WTC11 (cell line): ENCODE measurements around the gene MFGE8. TPM values are rescaled to one million over a fixed set of nuclear protein-coding genes. Genes with fewer than 3 reads are reported as not detected.

Experiments
- ATAC-seq: fragments of 200-7000 bp; cut with Tn5 transposase; 2 replicates; pipeline ENCODE4 v1.10.0; 2021; ENCODE audit warnings: mild to moderate bottlenecking, moderate library complexity
- CTCF ChIA-PET: fragments of 300-600 bp; sonication (Branson Sonifier 250); formaldehyde crosslinking; loops from one replicate; lab custom pipeline; 2021; ENCODE audit warnings: antibody characterized with exemption; lab: Charles Lee
- POLR2A ChIA-PET: fragments of 350-600 bp; sonication (Branson Sonifier 250); formaldehyde crosslinking; loops from one replicate; lab custom pipeline; 2021; ENCODE audit warnings: antibody characterized with exemption; lab: Charles Lee
- DNase-seq: peaks from one replicate; pipeline ENCODE4 v3.0.0; 2021; ENCODE audit warnings: low spot score
- H3K27ac Mint-ChIP-seq: 2 replicates; pipeline ENCODE4 v1.8.0; 2021; ENCODE audit warnings: mixed read lengths
- H3K27me3 Mint-ChIP-seq: 2 replicates; pipeline ENCODE4 v1.8.0; 2021; ENCODE audit warnings: low read depth, mild to moderate bottlenecking, moderate library complexity, mixed read lengths
- H3K36me3 Mint-ChIP-seq: 2 replicates; pipeline ENCODE4 v1.8.0; 2021; ENCODE audit warnings: mixed read lengths
- H3K4me1 Mint-ChIP-seq: 2 replicates; pipeline ENCODE4 v1.8.0; 2022; ENCODE audit warnings: mixed read lengths
- H3K4me3 Mint-ChIP-seq: 2 replicates; pipeline ENCODE4 v1.8.0; 2021; ENCODE audit warnings: mild to moderate bottlenecking, moderate library complexity, mixed read lengths
- H3K9me3 Mint-ChIP-seq: 2 replicates; pipeline ENCODE4 v1.8.0; 2021; ENCODE audit warnings: mixed read lengths
- CREB1 ChIP-seq: sonication (generic); formaldehyde crosslinking; IDR thresholded peaks from 2 replicates; pipeline ENCODE4 v1.8.0; 2023; ENCODE audit warnings: mild to moderate bottlenecking, missing genetic modification reagents
- EMX1 ChIP-seq: fragments of 250-450 bp; sonication (Bioruptor Pico); IDR thresholded peaks from 2 replicates; pipeline ENCODE4 v1.8.0; 2021; ENCODE audit warnings: mild to moderate bottlenecking
- ETV6 ChIP-seq: sonication (generic); formaldehyde crosslinking; IDR thresholded peaks from 2 replicates; pipeline ENCODE4 v1.8.1; 2022; ENCODE audit warnings: mild to moderate bottlenecking, missing genetic modification reagents
- FOXJ3 ChIP-seq: sonication (generic); formaldehyde crosslinking; IDR thresholded peaks from 2 replicates; pipeline ENCODE4 v1.9.0; 2021; ENCODE audit warnings: missing genetic modification reagents, mild to moderate bottlenecking, borderline replicate concordance
- GRHL2 ChIP-seq: fragments of 250-450 bp; sonication (Bioruptor Pico); IDR thresholded peaks from 2 replicates; pipeline ENCODE4 v1.8.0; 2022; ENCODE audit warnings: mild to moderate bottlenecking, moderate library complexity; ENCODE audit not compliant: insufficient replicate concordance, severe bottlenecking
- NFATC4 ChIP-seq: fragments of 250-450 bp; sonication (Bioruptor Pico); IDR thresholded peaks from 2 replicates; pipeline ENCODE4 v1.9.0; 2021; ENCODE audit warnings: mild to moderate bottlenecking
- NFE2L1 ChIP-seq: sonication (generic); formaldehyde crosslinking; IDR thresholded peaks from 2 replicates; pipeline ENCODE4 v1.8.1; 2023; ENCODE audit warnings: missing genetic modification reagents
- NR3C1 ChIP-seq: sonication (generic); formaldehyde crosslinking; conservative IDR thresholded peaks from 2 replicates; pipeline ENCODE4 v1.8.1; 2023; ENCODE audit warnings: low read depth, mild to moderate bottlenecking, missing genetic modification reagents
- PRDM15 ChIP-seq: sonication (generic); formaldehyde crosslinking; IDR thresholded peaks from 2 replicates; pipeline ENCODE4 v1.8.0; 2022; ENCODE audit warnings: missing genetic modification reagents
- RORB ChIP-seq: fragments of 250-450 bp; sonication (Bioruptor Pico); IDR thresholded peaks from 2 replicates; pipeline ENCODE4 v1.9.0; 2021; ENCODE audit warnings: mild to moderate bottlenecking
- SMAD4 ChIP-seq: sonication (generic); formaldehyde crosslinking; IDR thresholded peaks from 2 replicates; pipeline ENCODE4 v1.8.0; 2022; ENCODE audit warnings: mild to moderate bottlenecking, missing genetic modification reagents
- SOX15 ChIP-seq: fragments of 250-450 bp; sonication (Bioruptor Pico); IDR thresholded peaks from 2 replicates; pipeline ENCODE4 v1.9.0; 2021; ENCODE audit warnings: mild to moderate bottlenecking
- TEAD1 ChIP-seq: sonication (generic); formaldehyde crosslinking; IDR thresholded peaks from 2 replicates; pipeline ENCODE4 v1.8.0; 2022; ENCODE audit warnings: mild to moderate bottlenecking, missing genetic modification reagents
- ZNF317 ChIP-seq: sonication (generic); formaldehyde crosslinking; IDR thresholded peaks from 2 replicates; pipeline ENCODE4 v1.8.1; 2023; ENCODE audit warnings: low read depth, mild to moderate bottlenecking, moderate library complexity, missing genetic modification reagents, borderline replicate concordance
- ZNF512 ChIP-seq: sonication (generic); formaldehyde crosslinking; IDR thresholded peaks from 2 replicates; pipeline ENCODE4 v1.8.1; 2022; ENCODE audit warnings: missing genetic modification reagents, borderline replicate concordance
- total RNA-seq: library from RNA; stranded (reverse); gene quantifications from 3 replicates; pipeline ENCODE4 v1.2.3, GENCODE V29; 2021
- TF ChIP-seq, protein P1 (sequence below): sonication (generic); formaldehyde crosslinking; conservative IDR thresholded peaks from 2 replicates; pipeline ENCODE4 v1.8.1; 2022; ENCODE audit warnings: mild to moderate bottlenecking, missing genetic modification reagents
- TF ChIP-seq, protein P2 (sequence below): sonication (generic); formaldehyde crosslinking; IDR thresholded peaks from 2 replicates; pipeline ENCODE4 v1.8.0; 2022; ENCODE audit warnings: mild to moderate bottlenecking, missing genetic modification reagents
- TF ChIP-seq, protein P3 (sequence below): sonication (generic); formaldehyde crosslinking; IDR thresholded peaks from 2 replicates; pipeline ENCODE4 v1.8.1; 2023; ENCODE audit warnings: mild to moderate bottlenecking, missing genetic modification reagents, borderline replicate concordance
- TF ChIP-seq, protein P4 (sequence below): sonication (generic); formaldehyde crosslinking; IDR thresholded peaks from 2 replicates; pipeline ENCODE4 v1.8.1; 2023; ENCODE audit warnings: mild to moderate bottlenecking, missing genetic modification reagents

The MFGE8 gene
- total RNA-seq, 1 experiment from 2014 or later: 719 TPM

- CTCF ChIA-PET: interaction anchor here (0.7 to 1.2 kb wide), 2 partner anchors 15 to 84 kb away, joined by 4 to 5 read pairs; no protein-coding TSS in a partner anchor
- no peak overlapping the region for H3K27ac Mint-ChIP-seq
Measured at GRCh38 chr15:88920186-88920891, 7.2 kb upstream of the MFGE8 start.

GRCh38 chr15:88918738-88919137 is 5.6 kb upstream of the MFGE8 start:
- Mint-ChIP-seq H3K36me3 (no peaks in the 10 kb centered on the region), H3K4me3 (no peak overlapping the region), H3K27me3 (no peaks in the 10 kb centered on the region), H3K9me3 (peaks cover 3% of the 10 kb centered on the region; the same call in 1 of the 2 replicates), H3K4me1 (peaks cover 14% of the 10 kb centered on the region), H3K27ac (no peak overlapping the region)
- ChIA-PET CTCF (no interaction called here), POLR2A (no interaction called here)
- ATAC-seq: no peak
- no peak for DNase-seq
- TF ChIP-seq CREB1 (CRISPR knock-in tag) (no peak), TEAD1 (CRISPR knock-in tag) (no peak), PRDM15 (no peak), ZNF512 (CRISPR knock-in tag) (no peak), FOXJ3 (CRISPR knock-in tag) (no peak), RORB (CRISPR knock-in tag) (no peak), ETV6 (no peak), GRHL2 (CRISPR knock-in tag) (no peak), NFE2L1 (no peak), NFATC4 (CRISPR knock-in tag) (no peak), EMX1 (CRISPR knock-in tag) (no peak), NR3C1 (CRISPR knock-in tag) (no peak), SOX15 (CRISPR knock-in tag) (no peak)
- TF ChIP-seq, protein P1, sequence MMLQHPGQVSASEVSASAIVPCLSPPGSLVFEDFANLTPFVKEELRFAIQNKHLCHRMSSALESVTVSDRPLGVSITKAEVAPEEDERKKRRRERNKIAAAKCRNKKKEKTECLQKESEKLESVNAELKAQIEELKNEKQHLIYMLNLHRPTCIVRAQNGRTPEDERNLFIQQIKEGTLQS (CRISPR knock-in tag): no peak

More at GRCh38 chr15:88920186-88920891, 7.2 kb upstream of the MFGE8 start:
- TF ChIP-seq, protein P2, sequence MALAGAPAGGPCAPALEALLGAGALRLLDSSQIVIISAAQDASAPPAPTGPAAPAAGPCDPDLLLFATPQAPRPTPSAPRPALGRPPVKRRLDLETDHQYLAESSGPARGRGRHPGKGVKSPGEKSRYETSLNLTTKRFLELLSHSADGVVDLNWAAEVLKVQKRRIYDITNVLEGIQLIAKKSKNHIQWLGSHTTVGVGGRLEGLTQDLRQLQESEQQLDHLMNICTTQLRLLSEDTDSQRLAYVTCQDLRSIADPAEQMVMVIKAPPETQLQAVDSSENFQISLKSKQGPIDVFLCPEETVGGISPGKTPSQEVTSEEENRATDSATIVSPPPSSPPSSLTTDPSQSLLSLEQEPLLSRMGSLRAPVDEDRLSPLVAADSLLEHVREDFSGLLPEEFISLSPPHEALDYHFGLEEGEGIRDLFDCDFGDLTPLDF (CRISPR knock-in tag): no peak
- TF ChIP-seq FOXJ3 (CRISPR knock-in tag): no peak
- TF ChIP-seq ZNF317 (CRISPR knock-in tag): no peak
- 0 out of 2 replicates have a peak, but pooled peaks have one; percentile 18 for TF ChIP-seq NFE2L1
- TF ChIP-seq CREB1 (CRISPR knock-in tag): no peak
- no peak for TF ChIP-seq SMAD4 (CRISPR knock-in tag)
- TF ChIP-seq, protein P3, sequence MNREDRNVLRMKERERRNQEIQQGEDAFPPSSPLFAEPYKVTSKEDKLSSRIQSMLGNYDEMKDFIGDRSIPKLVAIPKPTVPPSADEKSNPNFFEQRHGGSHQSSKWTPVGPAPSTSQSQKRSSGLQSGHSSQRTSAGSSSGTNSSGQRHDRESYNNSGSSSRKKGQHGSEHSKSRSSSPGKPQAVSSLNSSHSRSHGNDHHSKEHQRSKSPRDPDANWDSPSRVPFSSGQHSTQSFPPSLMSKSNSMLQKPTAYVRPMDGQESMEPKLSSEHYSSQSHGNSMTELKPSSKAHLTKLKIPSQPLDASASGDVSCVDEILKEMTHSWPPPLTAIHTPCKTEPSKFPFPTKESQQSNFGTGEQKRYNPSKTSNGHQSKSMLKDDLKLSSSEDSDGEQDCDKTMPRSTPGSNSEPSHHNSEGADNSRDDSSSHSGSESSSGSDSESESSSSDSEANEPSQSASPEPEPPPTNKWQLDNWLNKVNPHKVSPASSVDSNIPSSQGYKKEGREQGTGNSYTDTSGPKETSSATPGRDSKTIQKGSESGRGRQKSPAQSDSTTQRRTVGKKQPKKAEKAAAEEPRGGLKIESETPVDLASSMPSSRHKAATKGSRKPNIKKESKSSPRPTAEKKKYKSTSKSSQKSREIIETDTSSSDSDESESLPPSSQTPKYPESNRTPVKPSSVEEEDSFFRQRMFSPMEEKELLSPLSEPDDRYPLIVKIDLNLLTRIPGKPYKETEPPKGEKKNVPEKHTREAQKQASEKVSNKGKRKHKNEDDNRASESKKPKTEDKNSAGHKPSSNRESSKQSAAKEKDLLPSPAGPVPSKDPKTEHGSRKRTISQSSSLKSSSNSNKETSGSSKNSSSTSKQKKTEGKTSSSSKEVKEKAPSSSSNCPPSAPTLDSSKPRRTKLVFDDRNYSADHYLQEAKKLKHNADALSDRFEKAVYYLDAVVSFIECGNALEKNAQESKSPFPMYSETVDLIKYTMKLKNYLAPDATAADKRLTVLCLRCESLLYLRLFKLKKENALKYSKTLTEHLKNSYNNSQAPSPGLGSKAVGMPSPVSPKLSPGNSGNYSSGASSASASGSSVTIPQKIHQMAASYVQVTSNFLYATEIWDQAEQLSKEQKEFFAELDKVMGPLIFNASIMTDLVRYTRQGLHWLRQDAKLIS: no peak
- TF ChIP-seq, protein P4, sequence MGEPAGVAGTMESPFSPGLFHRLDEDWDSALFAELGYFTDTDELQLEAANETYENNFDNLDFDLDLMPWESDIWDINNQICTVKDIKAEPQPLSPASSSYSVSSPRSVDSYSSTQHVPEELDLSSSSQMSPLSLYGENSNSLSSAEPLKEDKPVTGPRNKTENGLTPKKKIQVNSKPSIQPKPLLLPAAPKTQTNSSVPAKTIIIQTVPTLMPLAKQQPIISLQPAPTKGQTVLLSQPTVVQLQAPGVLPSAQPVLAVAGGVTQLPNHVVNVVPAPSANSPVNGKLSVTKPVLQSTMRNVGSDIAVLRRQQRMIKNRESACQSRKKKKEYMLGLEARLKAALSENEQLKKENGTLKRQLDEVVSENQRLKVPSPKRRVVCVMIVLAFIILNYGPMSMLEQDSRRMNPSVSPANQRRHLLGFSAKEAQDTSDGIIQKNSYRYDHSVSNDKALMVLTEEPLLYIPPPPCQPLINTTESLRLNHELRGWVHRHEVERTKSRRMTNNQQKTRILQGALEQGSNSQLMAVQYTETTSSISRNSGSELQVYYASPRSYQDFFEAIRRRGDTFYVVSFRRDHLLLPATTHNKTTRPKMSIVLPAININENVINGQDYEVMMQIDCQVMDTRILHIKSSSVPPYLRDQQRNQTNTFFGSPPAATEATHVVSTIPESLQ (CRISPR knock-in tag): no peak
- no peak overlapping the region for H3K4me3 Mint-ChIP-seq
- no peak for DNase-seq
- no peaks in the 10 kb centered on the region for H3K27me3 Mint-ChIP-seq
- H3K9me3 Mint-ChIP-seq: peaks cover 13% of the 10 kb centered on the region
- H3K4me1 Mint-ChIP-seq: peaks cover 11% of the 10 kb centered on the region
- H3K36me3 Mint-ChIP-seq: peaks cover 2% of the 10 kb centered on the region
- no peak for ATAC-seq
- POLR2A ChIA-PET: interaction anchor here (0.6 to 1.2 kb wide), 4 partner anchors 15 to 952 kb away, joined by 3 to 7 read pairs (median 4); no protein-coding TSS in a partner anchor
